Karpas-422 (cell line): ENCODE measurements around the gene CDK16. TPM values are rescaled to one million over a fixed set of nuclear protein-coding genes. Genes with fewer than 3 reads are reported as not detected.

ENCODE experiments used
- DNase-seq: peaks from one replicate; pipeline ENCODE4 v3.0.0-alpha.2; 2015
- H2AFZ ChIP-seq: fragments of 200-600 bp; sonication (generic); 2 replicates; pipeline ENCODE4 v1.6.1; 2014; ENCODE audit warnings: antibody characterized with exemption, low read length, mixed read lengths
- H3K27ac ChIP-seq: fragments of 200-600 bp; sonication (generic); 2 replicates; pipeline ENCODE4 v1.5.1; 2014; ENCODE audit warnings: mild to moderate bottlenecking, low read length, moderate library complexity
- H3K27me3 ChIP-seq: fragments of 200-600 bp; sonication (generic); 2 replicates; pipeline ENCODE4 v1.6.1; 2014; ENCODE audit warnings: low read length, mixed read lengths
- H3K36me3 ChIP-seq: fragments of 200-600 bp; sonication (generic); 2 replicates; pipeline ENCODE4 v1.6.1; 2014; ENCODE audit warnings: low read length, mixed read lengths; ENCODE audit not compliant: insufficient read depth
- H3K4me1 ChIP-seq: fragments of 200-600 bp; sonication (generic); 2 replicates; pipeline ENCODE4 v1.6.1; 2014; ENCODE audit warnings: mild to moderate bottlenecking, low read length, mixed read lengths
- H3K4me2 ChIP-seq: fragments of 200-600 bp; sonication (generic); 2 replicates; pipeline ENCODE4 v1.6.1; 2014; ENCODE audit warnings: low read length, low read depth, mild to moderate bottlenecking; ENCODE audit not compliant: poor library complexity, severe bottlenecking
- H3K4me3 ChIP-seq: fragments of 200-600 bp; sonication (generic); 2 replicates; pipeline ENCODE4 v1.5.1; 2014; ENCODE audit warnings: mild to moderate bottlenecking, antibody characterized with exemption, low read length, mixed read lengths
- H3K79me2 ChIP-seq: fragments of 200-600 bp; sonication (generic); 2 replicates; pipeline ENCODE4 v1.6.1; 2014; ENCODE audit warnings: mild to moderate bottlenecking, low read length, mixed read lengths
- H3K9ac ChIP-seq: fragments of 200-600 bp; sonication (generic); 2 replicates; pipeline ENCODE4 v1.6.0; 2014; ENCODE audit warnings: low read length
- H3K9me2 ChIP-seq: fragments of 200-600 bp; sonication (generic), shearing (Covaris generic); replicated peaks from 2 replicates; pipeline ENCODE4 v1.6.0; 2014; ENCODE audit warnings: mild to moderate bottlenecking, low read length, moderate library complexity; ENCODE audit not compliant: insufficient read depth
- H3K9me3 ChIP-seq: fragments of 300-700, 200-600 bp; sonication (generic); 2 replicates; pipeline ENCODE4 v1.6.1; 2014; ENCODE audit warnings: low read length, mixed read lengths
- H4K20me1 ChIP-seq: fragments of 200-600 bp; sonication (generic); 2 replicates; pipeline ENCODE4 v1.6.1; 2014; ENCODE audit warnings: mild to moderate bottlenecking, antibody characterized with exemption, low read length, low read depth; ENCODE audit not compliant: insufficient read depth
- total RNA-seq: library from RNA; depleted of rRNA; stranded (reverse); fragments of >200 nt; shearing (Covaris generic); gene quantifications from 2 replicates; pipeline ENCODE4 v1.2.3, GENCODE V29; 2014; ENCODE audit warnings: low replicate concordance; rRNA removed

CDK16 gene
- total RNA-seq, result 45.4 and 45.9 TPM in 2 replicates

- no peaks in the 10 kb centered on the region for H3K9me3 ChIP-seq
- peaks cover 27% of the 10 kb centered on the region; the same call in 1 of the 2 replicates for H3K36me3 ChIP-seq
- H4K20me1 ChIP-seq, result peaks cover 50% of the 10 kb centered on the region
- H3K9ac ChIP-seq, result peak within 1 kb of the TSS; percentile 98
- H3K27ac ChIP-seq, result peak within 1 kb of the TSS; percentile 70
- H3K4me2 ChIP-seq, result peak within 1 kb of the TSS; percentile 78
- peak within 1 kb of the TSS; percentile 29; the same call in 1 of the 2 replicates for H2AFZ ChIP-seq
- H3K27me3 ChIP-seq, result no peaks in the 10 kb centered on the region
- H3K4me1 ChIP-seq, result peaks cover 39% of the 10 kb centered on the region
- H3K9me2 ChIP-seq, result no peaks in the 10 kb centered on the region
- peaks cover 42% of the 10 kb centered on the region for H3K79me2 ChIP-seq
- DNase-seq, result peak; percentile 93
- H3K4me3 ChIP-seq, result peak within 1 kb of the TSS; percentile 72
Observed at GRCh38 chrX:47218280-47218919, at the start of gene CDK16. CDK16 (plus strand) TSS chrX:47218681; CDS start chrX:47223558, 4,877 bp downstream.

DNA sequence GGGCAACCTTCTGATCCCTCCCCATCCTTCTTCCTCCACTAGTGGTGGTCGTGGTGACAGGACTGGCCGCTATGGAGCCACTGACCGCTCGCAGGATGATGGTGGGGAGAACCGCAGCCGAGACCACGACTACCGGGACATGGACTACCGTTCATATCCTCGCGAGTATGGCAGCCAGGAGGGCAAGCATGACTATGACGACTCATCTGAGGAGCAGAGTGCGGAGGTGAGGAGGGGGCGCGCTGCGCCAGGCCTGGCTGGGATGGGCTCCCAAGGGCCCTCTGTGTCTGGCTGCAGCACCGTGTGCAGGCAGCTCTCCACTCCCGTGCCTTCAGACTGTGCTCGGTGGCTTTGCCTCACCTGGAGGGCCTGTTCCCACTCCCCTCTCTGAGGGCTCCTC, 49.2 kb upstream of the CDK16 start:
- Histone ChIP-seq H3K9ac (no peak overlapping the region), H3K36me3 (no peaks in the 10 kb centered on the region)

DNA sequence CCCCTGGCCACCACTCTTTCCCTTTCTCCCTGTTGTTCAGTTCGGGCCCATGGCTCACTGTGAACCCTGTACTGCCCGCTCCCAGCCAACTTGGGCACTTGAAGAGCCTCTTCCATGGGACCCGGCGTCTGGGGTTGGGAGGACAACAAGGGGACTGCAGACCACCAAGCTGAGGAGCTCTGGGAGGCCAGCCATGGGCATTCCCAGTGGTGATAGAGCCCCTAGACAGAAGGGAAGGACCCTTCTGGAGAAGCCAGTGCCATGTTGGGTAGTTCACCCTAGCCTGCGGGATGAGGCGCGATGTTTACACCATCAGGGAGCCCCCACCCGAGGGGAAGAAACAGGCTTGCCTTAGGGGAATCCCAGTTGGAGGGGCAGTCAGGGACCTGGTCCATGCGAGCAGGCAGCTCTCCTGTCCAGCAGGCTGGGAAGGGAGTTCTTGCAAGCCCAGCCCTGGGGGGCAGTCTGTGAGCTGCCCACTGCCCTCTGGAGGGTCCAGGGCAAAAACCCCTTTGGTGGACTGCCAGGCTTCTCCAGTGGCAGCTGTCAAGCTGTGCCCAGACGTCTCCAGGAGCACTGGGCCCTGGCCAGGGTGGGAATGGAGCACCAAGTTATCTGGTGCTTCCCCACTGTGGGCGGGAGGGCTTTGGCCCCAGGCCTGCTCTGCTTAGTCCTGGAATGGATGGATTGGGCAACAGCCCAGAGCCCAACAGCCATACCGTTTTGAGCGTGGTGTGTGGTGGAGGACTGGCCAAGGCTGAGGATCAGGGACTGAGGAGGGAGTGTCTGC, 48.6 kb upstream of the CDK16 start:
- no peak overlapping the region for H3K4me2 ChIP-seq
- H3K79me2 ChIP-seq, result peaks cover 1% of the 10 kb centered on the region; the same call in 1 of the 2 replicates
- no peaks in the 10 kb centered on the region for H4K20me1 ChIP-seq
- no peak overlapping the region for H3K9ac ChIP-seq
- H3K27me3 ChIP-seq, result no peaks in the 10 kb centered on the region
- no peaks in the 10 kb centered on the region for H3K4me1 ChIP-seq
- no peaks in the 10 kb centered on the region for H3K36me3 ChIP-seq
- H3K4me3 ChIP-seq, result no peak overlapping the region
- H3K27ac ChIP-seq, result no peak overlapping the region
- H2AFZ ChIP-seq, result no peak overlapping the region
- no peak for DNase-seq
- H3K9me2 ChIP-seq, result no peaks in the 10 kb centered on the region
- H3K9me3 ChIP-seq, result no peaks in the 10 kb centered on the region

More for the DNA sequence above, 49.2 kb upstream of the CDK16 start:
- no peaks in the 10 kb centered on the region for H3K27me3 ChIP-seq
- H3K9me2 ChIP-seq, result no peaks in the 10 kb centered on the region
- no peaks in the 10 kb centered on the region for H4K20me1 ChIP-seq
- H3K9me3 ChIP-seq, result no peaks in the 10 kb centered on the region
- H3K79me2 ChIP-seq, result peaks cover 7% of the 10 kb centered on the region; the same call in 1 of the 2 replicates
- no peak overlapping the region for H3K4me2 ChIP-seq
- no peak overlapping the region for H3K4me3 ChIP-seq
- no peaks in the 10 kb centered on the region for H3K4me1 ChIP-seq
- no peak overlapping the region for H3K27ac ChIP-seq
- DNase-seq, result no peak
- no peak overlapping the region for H2AFZ ChIP-seq

GRCh38 chrX:47170861-47171692, 47.4 kb upstream of the CDK16 start:
- Histone ChIP-seq H2AFZ (no peak overlapping the region), H3K4me1 (no peaks in the 10 kb centered on the region), H3K9me2 (no peaks in the 10 kb centered on the region), H3K4me2 (no peak overlapping the region), H3K79me2 (no peaks in the 10 kb centered on the region), H3K4me3 (no peak overlapping the region), H4K20me1 (no peaks in the 10 kb centered on the region), H3K27ac (no peak overlapping the region), H3K36me3 (no peaks in the 10 kb centered on the region), H3K9me3 (no peaks in the 10 kb centered on the region), H3K9ac (no peak overlapping the region), H3K27me3 (no peaks in the 10 kb centered on the region)
- no peak for DNase-seq

DNA sequence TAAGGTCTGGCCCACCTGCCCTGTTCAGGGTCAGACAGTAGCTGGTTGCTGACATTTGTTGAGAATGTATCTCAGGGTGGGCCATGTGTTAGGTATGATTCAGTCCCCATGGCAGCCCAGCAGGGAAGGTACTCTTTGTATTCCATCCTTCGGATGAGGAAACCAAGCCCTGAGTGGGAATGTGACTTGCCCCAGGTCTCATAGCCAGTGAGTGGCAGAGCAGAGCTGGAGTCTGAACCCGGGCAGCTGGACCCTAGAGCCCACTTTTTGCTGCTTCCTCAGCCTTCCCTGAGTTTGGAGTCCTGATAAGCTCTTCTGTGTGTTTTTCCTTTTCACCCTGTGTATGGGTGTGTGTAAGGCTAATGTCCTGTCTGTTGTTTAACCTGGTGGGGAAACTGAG, 46.5 kb upstream of the CDK16 start:
- Histone ChIP-seq H2AFZ (no peak overlapping the region), H3K9me3 (no peaks in the 10 kb centered on the region), H3K4me2 (no peak overlapping the region), H3K36me3 (no peaks in the 10 kb centered on the region), H3K4me1 (no peaks in the 10 kb centered on the region), H3K9me2 (no peaks in the 10 kb centered on the region), H3K27me3 (no peaks in the 10 kb centered on the region), H3K9ac (no peak overlapping the region), H3K4me3 (no peak overlapping the region), H3K79me2 (no peaks in the 10 kb centered on the region), H3K27ac (no peak overlapping the region), H4K20me1 (no peaks in the 10 kb centered on the region)
- no peak for DNase-seq

GRCh38 chrX:47172549-47172948, 45.9 kb upstream of the CDK16 start:
- H3K36me3 ChIP-seq, result no peaks in the 10 kb centered on the region
- H2AFZ ChIP-seq, result no peak overlapping the region
- no peak for DNase-seq
- H3K27me3 ChIP-seq, result no peaks in the 10 kb centered on the region
- no peaks in the 10 kb centered on the region for H3K4me1 ChIP-seq
- H3K79me2 ChIP-seq, result no peaks in the 10 kb centered on the region
- no peak overlapping the region for H3K27ac ChIP-seq
- H3K9me2 ChIP-seq, result no peaks in the 10 kb centered on the region
- H3K4me2 ChIP-seq, result no peak overlapping the region
- no peak overlapping the region for H3K4me3 ChIP-seq
- no peaks in the 10 kb centered on the region for H4K20me1 ChIP-seq
- H3K9me3 ChIP-seq, result no peaks in the 10 kb centered on the region
- H3K9ac ChIP-seq, result no peak overlapping the region

GRCh38 chrX:47172971-47173792, 45.3 kb upstream of the CDK16 start:
- Histone ChIP-seq H3K27me3 (no peaks in the 10 kb centered on the region), H3K9ac (no peak overlapping the region), H3K4me3 (no peak overlapping the region), H3K9me2 (no peaks in the 10 kb centered on the region), H3K27ac (no peak overlapping the region), H4K20me1 (no peaks in the 10 kb centered on the region), H3K36me3 (no peaks in the 10 kb centered on the region), H3K79me2 (no peaks in the 10 kb centered on the region), H3K4me1 (no peaks in the 10 kb centered on the region), H2AFZ (no peak overlapping the region), H3K9me3 (no peaks in the 10 kb centered on the region), H3K4me2 (no peak overlapping the region)
- DNase-seq, result no peak
